Measurements from ENCODE around the gene ITPR2.

Gene ITPR2

GRCh38 chr12:26555139-26555538 lies 277.9 kb downstream of the ITPR2 start:
- H3K27me3 ChIP-seq: no peaks in the 10 kb centered on the region
- 0 out of 22 replicates have a peak, but pooled peaks cover 0 to 5% (median 0%) of the 10 kb centered on the region in 11 experiments for H4K20me1 ChIP-seq
- H3K4me1 ChIP-seq: peaks cover 0 to 5% (median 0%) of the 10 kb centered on the region in 10 experiments; a peak in 1 of 20 replicates
- H3K4me3 ChIP-seq: no peak overlapping the region
- no peak overlapping the region for H3K9ac ChIP-seq
- no peak overlapping the region for H3K4me2 ChIP-seq
- TF ChIP-seq Cebpa-rat (IDR thresholded peaks at IDR 0.05): no peak
- peaks cover 0 to 90% (median 3%) of the 10 kb centered on the region in 11 experiments; a peak in 9 of 22 replicates for H3K36me3 ChIP-seq
- H3K27ac ChIP-seq: no peak overlapping the region
- no peaks in the 10 kb centered on the region for H3K9me3 ChIP-seq (replicated peaks in 1 of 11)

GRCh38 chr12:26554332-26554731 lies 278.7 kb downstream of the ITPR2 start:
- Histone ChIP-seq H3K4me1 (peaks cover 0 to 5% (median 0%) of the 10 kb centered on the region in 10 experiments; a peak in 1 of 20 replicates), H4K20me1 (0 out of 22 replicates have a peak, but pooled peaks cover 0 to 5% (median 0%) of the 10 kb centered on the region in 11 experiments), H3K27ac (no peak overlapping the region), H3K27me3 (no peaks in the 10 kb centered on the region), H3K4me3 (no peak overlapping the region), H3K36me3 (peaks cover 0 to 82% (median 3%) of the 10 kb centered on the region in 11 experiments; a peak in 9 of 22 replicates), H3K9ac (no peak overlapping the region), H3K9me3 (replicated peaks in 1 of 11) (no peaks in the 10 kb centered on the region), H3K4me2 (no peak overlapping the region)
- TF ChIP-seq Cebpa-rat (IDR thresholded peaks at IDR 0.05): no peak

GRCh38 chr12:26551385-26551784 lies 281.6 kb downstream of the ITPR2 start:
- H4K20me1 ChIP-seq: 0 out of 22 replicates have a peak, but pooled peaks cover 0 to 5% (median 0%) of the 10 kb centered on the region in 11 experiments
- no peak for TF ChIP-seq Cebpa-rat (IDR thresholded peaks at IDR 0.05)
- peaks cover 0 to 5% (median 0%) of the 10 kb centered on the region in 10 experiments; a peak in 1 of 20 replicates for H3K4me1 ChIP-seq
- no peak overlapping the region for H3K9ac ChIP-seq
- H3K4me3 ChIP-seq: no peak overlapping the region
- H3K9me3 ChIP-seq (replicated peaks in 1 of 11): no peaks in the 10 kb centered on the region
- H3K27me3 ChIP-seq: no peaks in the 10 kb centered on the region
- no peak overlapping the region for H3K27ac ChIP-seq
- H3K36me3 ChIP-seq: peaks cover 0 to 83% (median 3%) of the 10 kb centered on the region in 11 experiments; a peak in 7 of 22 replicates
- H3K4me2 ChIP-seq: no peak overlapping the region

GRCh38 chr12:26548227-26548626 lies 284.8 kb downstream of the ITPR2 start:
- TF ChIP-seq Cebpa-rat (IDR thresholded peaks at IDR 0.05): no peak

GRCh38 chr12:26546535-26547314 lies 286.3 kb downstream of the ITPR2 start:
- Histone ChIP-seq H3K4me1 (no peaks in the 10 kb centered on the region), H3K4me3 (no peak overlapping the region), H3K4me2 (no peak overlapping the region), H3K9me3 (replicated peaks in 1 of 11) (peaks cover 0 to 8% (median 0%) of the 10 kb centered on the region in 11 experiments; a peak in 7 of 22 replicates), H4K20me1 (peaks cover 0 to 5% (median 0%) of the 10 kb centered on the region in 11 experiments; a peak in 1 of 22 replicates), H3K27ac (no peak overlapping the region), H3K27me3 (no peaks in the 10 kb centered on the region), H3K36me3 (peaks cover 0 to 74% (median 0%) of the 10 kb centered on the region in 11 experiments; a peak in 6 of 22 replicates), H3K9ac (no peak overlapping the region)
- TF ChIP-seq Cebpa-rat (IDR thresholded peaks at IDR 0.05): no peak

More at GRCh38 chr12:26548227-26548626, 284.8 kb downstream of the ITPR2 start:
- Histone ChIP-seq H3K27me3 (no peaks in the 10 kb centered on the region), H3K36me3 (peaks cover 0 to 74% (median 0%) of the 10 kb centered on the region in 11 experiments; a peak in 6 of 22 replicates), H3K27ac (no peak overlapping the region), H4K20me1 (0 out of 22 replicates have a peak, but pooled peaks cover 0 to 5% (median 0%) of the 10 kb centered on the region in 11 experiments), H3K4me3 (no peak overlapping the region), H3K4me2 (no peak overlapping the region), H3K9ac (no peak overlapping the region), H3K4me1 (no peaks in the 10 kb centered on the region), H3K9me3 (replicated peaks in 1 of 11) (peaks cover 0 to 8% (median 0%) of the 10 kb centered on the region in 11 experiments; a peak in 7 of 22 replicates)

GRCh38 chr12:26539131-26539530 lies 293.9 kb downstream of the ITPR2 start:
- no peaks in the 10 kb centered on the region for H3K27me3 ChIP-seq
- H3K9me3 ChIP-seq (replicated peaks in 1 of 11): no peaks in the 10 kb centered on the region
- peaks cover 0 to 4% (median 0%) of the 10 kb centered on the region in 11 experiments; a peak in 1 of 22 replicates for H4K20me1 ChIP-seq
- no peak overlapping the region for H3K9ac ChIP-seq
- H3K36me3 ChIP-seq: peaks cover 0 to 55% (median 0%) of the 10 kb centered on the region in 11 experiments; a peak in 4 of 22 replicates
- no peak overlapping the region for H3K27ac ChIP-seq
- H3K4me1 ChIP-seq: no peaks in the 10 kb centered on the region
- no peak for TF ChIP-seq Cebpa-rat (IDR thresholded peaks at IDR 0.05)
- H3K4me3 ChIP-seq: no peak overlapping the region
- no peak overlapping the region for H3K4me2 ChIP-seq

- peaks cover 0 to 44% (median 0%) of the 10 kb centered on the region in 11 experiments; a peak in 5 of 22 replicates for H3K36me3 ChIP-seq
- H3K27me3 ChIP-seq: no peaks in the 10 kb centered on the region
- H4K20me1 ChIP-seq: peaks cover 0 to 4% (median 0%) of the 10 kb centered on the region in 11 experiments; a peak in 1 of 22 replicates
- no peaks in the 10 kb centered on the region for H3K4me1 ChIP-seq
- H3K4me2 ChIP-seq: no peak overlapping the region
- no peak overlapping the region for H3K27ac ChIP-seq
- H3K9ac ChIP-seq: no peak overlapping the region
- no peak for TF ChIP-seq Cebpa-rat (IDR thresholded peaks at IDR 0.05)
- H3K9me3 ChIP-seq (replicated peaks in 1 of 11): no peaks in the 10 kb centered on the region
- no peak overlapping the region for H3K4me3 ChIP-seq
Measured at GRCh38 chr12:26537651-26538050, 295.3 kb downstream of the ITPR2 start.

- H3K4me3 ChIP-seq: no peak overlapping the region
- peaks cover 0 to 39% (median 0%) of the 10 kb centered on the region in 11 experiments; a peak in 5 of 22 replicates for H3K36me3 ChIP-seq
- H3K9ac ChIP-seq: no peak overlapping the region
- H3K4me1 ChIP-seq: no peaks in the 10 kb centered on the region
- no peaks in the 10 kb centered on the region for H3K27me3 ChIP-seq
- no peaks in the 10 kb centered on the region for H3K9me3 ChIP-seq (replicated peaks in 1 of 11)
- H3K27ac ChIP-seq: no peak overlapping the region
- H3K4me2 ChIP-seq: no peak overlapping the region
- H4K20me1 ChIP-seq: peaks cover 0 to 3% (median 0%) of the 10 kb centered on the region in 11 experiments; a peak in 1 of 22 replicates
- no peak for TF ChIP-seq Cebpa-rat (IDR thresholded peaks at IDR 0.05)
Measured at GRCh38 chr12:26537126-26537525, 295.9 kb downstream of the ITPR2 start.

GRCh38 chr12:26535826-26536225 lies 297.2 kb downstream of the ITPR2 start:
- no peaks in the 10 kb centered on the region for H3K4me1 ChIP-seq
- H3K9ac ChIP-seq: no peak overlapping the region
- TF ChIP-seq Cebpa-rat (IDR thresholded peaks at IDR 0.05): no peak

More at GRCh38 chr12:26535826-26536225, 297.2 kb downstream of the ITPR2 start:
- Histone ChIP-seq H3K4me2 (no peak overlapping the region), H3K4me3 (no peak overlapping the region), H4K20me1 (no peaks in the 10 kb centered on the region), H3K27me3 (no peaks in the 10 kb centered on the region), H3K9me3 (replicated peaks in 1 of 11) (no peaks in the 10 kb centered on the region), H3K27ac (no peak overlapping the region), H3K36me3 (peaks cover 0 to 31% (median 0%) of the 10 kb centered on the region in 11 experiments; a peak in 4 of 22 replicates)
